H9 (cell line): Measurements from ENCODE around the gene TIAM2. TPM values are rescaled to one million over a fixed set of nuclear protein-coding genes. Genes with fewer than 3 reads are reported as not detected.

Source experiments
- DNase-seq: peaks from one replicate; pipeline ENCODE4 v3.0.0-alpha.2; 2017
- H2AFZ ChIP-seq: one replicate; pipeline ENCODE4 v1.6.1; 2013; ENCODE audit warnings: mild to moderate bottlenecking, low read length, control low read depth, moderate library complexity
- H2AK5ac ChIP-seq: 2 replicates; pipeline ENCODE4 v1.6.1; 2013; ENCODE audit warnings: low read length, control low read depth, mixed read lengths; ENCODE audit not compliant: insufficient read length
- H2BK120ac ChIP-seq: one replicate; pipeline ENCODE4 v1.6.1; 2013; ENCODE audit warnings: low read depth, mild to moderate bottlenecking, low read length, control low read depth, inconsistent platforms; ENCODE audit not compliant: poor library complexity, severe bottlenecking
- H2BK12ac ChIP-seq: 2 replicates; pipeline ENCODE4 v1.6.1; 2013; ENCODE audit warnings: low read length, control low read depth, mixed read lengths, low read depth; ENCODE audit not compliant: insufficient read length
- H2BK15ac ChIP-seq: 2 replicates; pipeline ENCODE4 v1.6.1; 2013; ENCODE audit warnings: low read depth, low read length, control low read depth
- H2BK20ac ChIP-seq: one replicate; pipeline ENCODE4 v1.6.1; 2013; ENCODE audit warnings: low read depth, mild to moderate bottlenecking, low read length, control low read depth, inconsistent platforms; ENCODE audit not compliant: poor library complexity, severe bottlenecking
- H2BK5ac ChIP-seq: 2 replicates; pipeline ENCODE4 v1.6.1; 2013; ENCODE audit warnings: low read length, control low read depth, mixed read lengths; ENCODE audit not compliant: insufficient read length
- H3K14ac ChIP-seq: 2 replicates; pipeline ENCODE4 v1.6.1; 2013; ENCODE audit warnings: low read length, control low read depth; ENCODE audit not compliant: insufficient read depth
- H3K18ac ChIP-seq: 2 replicates; pipeline ENCODE4 v1.6.1; 2013; ENCODE audit warnings: low read depth, mild to moderate bottlenecking, mixed read lengths, low read length, control low read depth; ENCODE audit not compliant: insufficient read length
- H3K23ac ChIP-seq: 2 replicates; pipeline ENCODE4 v1.6.1; 2013; ENCODE audit warnings: low read length, control low read depth, mixed read lengths, low read depth; ENCODE audit not compliant: insufficient read length
- H3K23me2 ChIP-seq: 2 replicates; pipeline ENCODE4 v1.6.1; 2013; ENCODE audit warnings: low read depth, mild to moderate bottlenecking, mixed read lengths, low read length, control low read depth; ENCODE audit not compliant: insufficient read length, poor library complexity, severe bottlenecking
- H3K27ac ChIP-seq: 2 replicates; pipeline ENCODE4 v1.5.1; 2013; ENCODE audit warnings: low read length, control low read depth, mixed read lengths, low read depth; ENCODE audit not compliant: insufficient read length
- H3K27me3 ChIP-seq: 2 replicates; pipeline ENCODE4 v1.6.1; 2013; ENCODE audit warnings: low read length, control low read depth, inconsistent platforms; ENCODE audit not compliant: insufficient read depth
- H3K4ac ChIP-seq: 2 replicates; pipeline ENCODE4 v1.6.1; 2013; ENCODE audit warnings: low read depth, mild to moderate bottlenecking, control low read depth, inconsistent platforms, low read length, moderate library complexity
- H3K4me1 ChIP-seq: 2 replicates; pipeline ENCODE4 v1.6.1; 2013; ENCODE audit warnings: low read length, control low read depth, inconsistent platforms; ENCODE audit not compliant: insufficient read depth
- H3K4me2 ChIP-seq: 2 replicates; pipeline ENCODE4 v1.6.1; 2013; ENCODE audit warnings: low read length, control low read depth, mixed read lengths; ENCODE audit not compliant: insufficient read length, insufficient read depth
- H3K56ac ChIP-seq: 2 replicates; pipeline ENCODE4 v1.6.1; 2013; ENCODE audit warnings: low read depth, mild to moderate bottlenecking, mixed read lengths, low read length, control low read depth; ENCODE audit not compliant: insufficient read length
- H3K79me1 ChIP-seq: 2 replicates; pipeline ENCODE4 v1.6.1; 2013; ENCODE audit warnings: low read depth, mild to moderate bottlenecking, moderate library complexity, low read length, control low read depth, inconsistent platforms; ENCODE audit not compliant: insufficient read depth, poor library complexity, severe bottlenecking
- H3K79me2 ChIP-seq: 2 replicates; pipeline ENCODE4 v1.6.1; 2013; ENCODE audit warnings: low read length, control low read depth, inconsistent platforms; ENCODE audit not compliant: insufficient read depth
- H3K9ac ChIP-seq: 2 replicates; pipeline ENCODE4 v1.6.1; 2013; ENCODE audit warnings: low read length, control low read depth, mixed read lengths; ENCODE audit not compliant: insufficient read length; ENCODE audit errors: extremely low read depth
- H3K9me3 ChIP-seq: one replicate; pipeline ENCODE4 v1.6.1; 2013; ENCODE audit warnings: low read depth, low read length, inconsistent platforms; ENCODE audit not compliant: control insufficient read depth
- H3T11ph ChIP-seq: one replicate; pipeline ENCODE4 v1.6.1; 2013; ENCODE audit warnings: mild to moderate bottlenecking, low read length, control low read depth, inconsistent platforms
- H4K20me1 ChIP-seq: one replicate; pipeline ENCODE4 v1.6.1; 2013; ENCODE audit not compliant: control insufficient read depth, insufficient read length, insufficient read depth
- H4K5ac ChIP-seq: 2 replicates; pipeline ENCODE4 v1.6.1; 2013; ENCODE audit warnings: low read depth, mild to moderate bottlenecking, mixed read lengths, low read length, control low read depth; ENCODE audit not compliant: insufficient read length
- H4K8ac ChIP-seq: replicated peaks from 2 replicates; pipeline ENCODE4 v1.6.1; 2013; ENCODE audit warnings: low read length, control low read depth, mixed read lengths, low read depth; ENCODE audit not compliant: insufficient read length
- H4K91ac ChIP-seq: 2 replicates; pipeline ENCODE4 v1.6.1; 2013; ENCODE audit warnings: low read depth, mild to moderate bottlenecking, moderate library complexity, mixed read lengths, low read length, control low read depth; ENCODE audit not compliant: insufficient read length
- H3K27ac Mint-ChIP-seq, 3 experiments: 2 replicates in 2 of 3; 3 replicates in 1 of 3; pipeline ENCODE4 v1.8.0; 2020 to 2021; ENCODE audit warnings: mixed read lengths in 3 of 3, mild to moderate bottlenecking in 1 of 3, moderate library complexity in 1 of 3
- H3K27me3 Mint-ChIP-seq: 2 replicates; pipeline ENCODE4 v1.8.0; 2021; ENCODE audit warnings: low read depth, mild to moderate bottlenecking, moderate library complexity, mixed read lengths
- H3K36me3 Mint-ChIP-seq, 3 experiments: 2 replicates in 2 of 3; 3 replicates in 1 of 3; pipeline ENCODE4 v1.8.0; 2020 to 2021; ENCODE audit warnings: low read depth in 3 of 3, mixed read lengths in 3 of 3; ENCODE audit not compliant: insufficient read depth in 1 of 3
- H3K4me1 Mint-ChIP-seq, 2 experiments: 2 replicates each; pipeline ENCODE4 v1.8.0; 2020; ENCODE audit warnings: mixed read lengths in 2 of 2
- H3K4me3 Mint-ChIP-seq, 2 experiments: 2 replicates in 1 of 2; 3 replicates in 1 of 2; pipeline ENCODE4 v1.8.0; 2020 to 2021; ENCODE audit warnings: mild to moderate bottlenecking in 2 of 2, mixed read lengths in 2 of 2, moderate library complexity in 1 of 2
- H3K9me3 Mint-ChIP-seq, 2 experiments: 2 replicates in 1 of 2; 3 replicates in 1 of 2; pipeline ENCODE4 v1.8.0; 2020; ENCODE audit warnings: mild to moderate bottlenecking in 2 of 2, mixed read lengths in 2 of 2, moderate library complexity in 1 of 2
- CTCF ChIP-seq: fragments of 200-600 bp; sonication (generic); conservative IDR thresholded peaks from 3 replicates; pipeline ENCODE4 v1.8.0; 2021; ENCODE audit warnings: antibody characterized with exemption, mild to moderate bottlenecking
- WGBS: extraction: QIAGEN DNeasy Blood & Tissue Kit; methylation state at CpG from one replicate; pipeline ENCODE4 v1.1.7; 2013; ENCODE audit warnings: missing lambda C conversion rate, low lambda C conversion rate, mixed read lengths; ENCODE audit not compliant: insufficient read length; ENCODE audit errors: extremely low coverage; 5-methylcytosine and 5-hydroxymethylcytosine counted together
- total RNA-seq: library from RNA; stranded (reverse); gene quantifications from 2 replicates; pipeline ENCODE4 v1.2.1, GENCODE V29; 2021

Gene TIAM2
- total RNA-seq, 1 experiment from 2014 or later = 6.3 TPM

DNA sequence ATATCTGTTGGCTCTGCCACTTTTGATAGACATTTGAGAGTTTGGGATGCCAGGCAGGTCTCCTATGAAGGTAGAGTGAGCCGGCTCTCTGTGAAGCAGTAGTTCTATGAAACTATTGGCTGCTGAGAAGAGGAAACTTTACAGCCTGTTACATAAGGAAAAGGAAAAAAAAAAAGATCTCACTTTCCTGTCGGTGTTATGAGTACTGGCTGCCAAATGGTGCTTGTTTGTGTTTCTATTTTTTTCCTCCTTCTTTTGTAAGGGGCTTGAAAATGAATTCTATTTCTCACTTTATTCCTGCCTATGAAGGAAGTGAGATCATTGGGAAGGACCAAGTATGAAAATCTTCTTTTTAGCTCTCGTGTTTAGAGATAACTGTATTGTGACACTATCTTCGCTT is 195.6 kb downstream of the TIAM2 start:
- Histone ChIP-seq H4K5ac (no peak overlapping the region), H2BK120ac (no peak overlapping the region), H4K20me1 (no peaks in the 10 kb centered on the region), H3K27ac (no peak overlapping the region), H4K91ac (no peak overlapping the region), H4K8ac (no peak overlapping the region), H3K9ac (no peak overlapping the region), H3K23ac (no peak overlapping the region), H2AFZ (no peak overlapping the region), H3K79me2 (no peaks in the 10 kb centered on the region), H2BK20ac (no peak overlapping the region), H3K79me1 (no peaks in the 10 kb centered on the region), H2BK5ac (no peak overlapping the region), H2BK12ac (no peak overlapping the region), H3K9me3 (no peaks in the 10 kb centered on the region), H3K27me3 (no peaks in the 10 kb centered on the region), H2BK15ac (no peak overlapping the region), H3K18ac (no peak overlapping the region), H3K23me2 (no peaks in the 10 kb centered on the region), H3K4me2 (no peak overlapping the region), H3K56ac (no peak overlapping the region), H3K4ac (no peak overlapping the region), H3T11ph (no peak overlapping the region), H2AK5ac (no peak overlapping the region), H3K4me1 (peaks cover 5% of the 10 kb centered on the region; the same call in 1 of the 2 replicates), H3K14ac (no peak overlapping the region)
- no peak for DNase-seq
- Mint-ChIP-seq H3K4me1 (peaks cover 20 to 26% of the 10 kb centered on the region in 2 experiments), H3K4me3 (no peak overlapping the region), H3K9me3 (no peaks in the 10 kb centered on the region; a peak in 1 of 5 replicates), H3K27ac (no peak overlapping the region), H3K27me3 (no peaks in the 10 kb centered on the region; the same call in 1 of the 2 replicates), H3K36me3 (peaks cover 3 to 5% (median 4%) of the 10 kb centered on the region in 3 experiments; a peak in 4 of 7 replicates)
- WGBS = no CpG with 5 or more reads among the region's 4 CpGs
- TF ChIP-seq CTCF = no peak
